ENCODE results near the gene CLIP1. TPM values are rescaled to one million over a fixed set of nuclear protein-coding genes. Genes with fewer than 3 reads are reported as not detected.

The CLIP1 gene
- total RNA-seq, 4 donors from 2014 or later: 86.7 to 103 (median 103) TPM

DNA sequence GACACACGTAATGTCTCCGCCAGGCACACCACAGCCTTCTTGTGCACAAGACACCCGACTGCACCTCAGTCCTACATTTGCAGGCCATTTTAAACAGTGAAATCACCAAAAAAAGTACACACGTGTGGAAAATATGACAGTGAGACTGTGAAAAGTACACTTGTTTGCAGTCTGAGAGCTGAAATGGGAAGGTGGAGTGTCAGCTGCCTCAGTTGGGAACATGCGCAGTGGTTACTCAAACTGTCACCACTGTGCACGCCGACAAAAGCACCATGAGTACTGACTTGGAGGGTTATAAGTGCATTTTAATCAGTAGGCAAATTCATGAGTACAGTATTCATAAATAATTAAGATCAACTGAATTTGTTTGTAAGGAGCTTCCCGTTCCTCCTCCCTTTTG, 171.9 kb downstream of the CLIP1 start:
- TF ChIP-seq, protein P1, sequence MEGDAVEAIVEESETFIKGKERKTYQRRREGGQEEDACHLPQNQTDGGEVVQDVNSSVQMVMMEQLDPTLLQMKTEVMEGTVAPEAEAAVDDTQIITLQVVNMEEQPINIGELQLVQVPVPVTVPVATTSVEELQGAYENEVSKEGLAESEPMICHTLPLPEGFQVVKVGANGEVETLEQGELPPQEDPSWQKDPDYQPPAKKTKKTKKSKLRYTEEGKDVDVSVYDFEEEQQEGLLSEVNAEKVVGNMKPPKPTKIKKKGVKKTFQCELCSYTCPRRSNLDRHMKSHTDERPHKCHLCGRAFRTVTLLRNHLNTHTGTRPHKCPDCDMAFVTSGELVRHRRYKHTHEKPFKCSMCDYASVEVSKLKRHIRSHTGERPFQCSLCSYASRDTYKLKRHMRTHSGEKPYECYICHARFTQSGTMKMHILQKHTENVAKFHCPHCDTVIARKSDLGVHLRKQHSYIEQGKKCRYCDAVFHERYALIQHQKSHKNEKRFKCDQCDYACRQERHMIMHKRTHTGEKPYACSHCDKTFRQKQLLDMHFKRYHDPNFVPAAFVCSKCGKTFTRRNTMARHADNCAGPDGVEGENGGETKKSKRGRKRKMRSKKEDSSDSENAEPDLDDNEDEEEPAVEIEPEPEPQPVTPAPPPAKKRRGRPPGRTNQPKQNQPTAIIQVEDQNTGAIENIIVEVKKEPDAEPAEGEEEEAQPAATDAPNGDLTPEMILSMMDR (IDR thresholded peaks at IDR 0.05; ENCODE audit: low read depth): no peak

DNA sequence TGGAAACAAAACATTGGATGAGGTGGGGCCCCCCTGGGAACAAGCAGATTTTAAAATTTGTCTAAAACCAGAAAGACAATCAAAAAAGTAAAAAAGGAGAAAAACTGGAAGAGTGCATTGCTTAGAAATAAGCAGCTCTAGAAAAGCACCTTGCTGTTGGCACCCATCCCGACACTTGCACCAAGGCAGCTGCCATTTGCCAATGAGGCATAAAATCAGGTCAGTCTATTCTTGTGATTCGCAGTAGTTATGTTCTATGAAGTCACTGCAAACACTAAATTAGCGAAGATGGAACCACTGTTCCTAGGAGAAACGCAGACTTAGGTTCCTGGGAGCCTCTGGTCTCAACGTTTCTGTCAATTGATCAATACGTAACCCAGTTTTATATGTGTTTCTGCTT, 172.4 kb downstream of the CLIP1 start:
- TF ChIP-seq, protein P1 (IDR thresholded peaks at IDR 0.05; ENCODE audit: low read depth): no peak

DNA sequence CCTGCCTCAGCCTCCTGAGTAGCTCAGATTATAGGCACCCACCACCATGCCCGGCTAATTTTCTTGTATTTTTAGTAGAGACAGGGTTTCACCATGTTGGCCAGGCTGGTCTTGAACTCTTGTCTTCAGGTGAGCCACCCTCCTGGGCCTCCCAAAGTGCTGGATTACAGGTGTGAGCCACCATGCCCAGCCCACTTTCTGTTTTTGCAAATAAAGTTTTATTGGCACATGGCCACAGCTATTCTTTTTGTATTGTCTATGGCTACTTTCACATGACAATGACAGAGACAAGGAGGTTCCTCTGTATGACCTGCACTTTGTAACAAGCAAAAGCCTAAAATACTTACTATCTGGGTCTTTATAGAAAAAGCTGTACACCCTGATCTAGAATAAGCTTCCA, 176.9 kb downstream of the CLIP1 start:
- TF ChIP-seq, protein P1 (IDR thresholded peaks at IDR 0.05; ENCODE audit: low read depth): no peak

DNA sequence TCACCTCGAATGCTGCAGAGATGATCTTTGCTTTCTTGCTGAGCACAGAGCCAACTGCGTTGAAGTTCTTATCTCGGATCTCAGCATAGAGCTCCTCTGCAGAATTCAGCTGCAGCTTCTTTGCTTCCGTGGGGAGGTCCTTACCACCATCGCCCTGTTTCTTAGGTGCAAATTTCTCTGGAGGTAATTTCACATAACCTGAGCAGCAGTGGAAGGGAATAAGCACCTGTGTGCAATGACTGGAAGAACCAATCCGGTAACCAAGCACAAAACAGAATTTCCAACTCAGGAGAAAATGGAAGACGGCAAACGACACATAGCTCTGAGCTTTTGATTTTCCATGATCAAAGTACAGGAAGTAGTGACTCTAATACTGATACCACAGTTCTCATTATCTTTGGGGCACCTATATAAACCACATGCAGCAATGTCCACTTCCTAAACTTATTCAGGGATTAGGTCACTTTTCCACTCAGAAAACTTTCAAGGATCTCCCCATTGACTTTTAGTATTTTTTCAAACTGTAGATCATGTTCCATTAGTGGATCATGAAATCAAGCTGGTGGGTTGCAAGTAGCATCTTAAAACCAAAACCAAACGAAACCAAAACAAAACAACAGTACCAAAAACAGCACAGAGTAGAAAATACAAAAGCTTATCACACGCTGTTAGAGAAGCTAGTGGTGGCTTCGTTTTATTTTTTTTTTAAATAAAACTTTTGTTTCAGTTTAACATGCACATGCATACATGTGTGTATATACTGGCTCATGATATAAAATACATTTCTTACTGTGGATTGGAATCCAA, 177.7 kb downstream of the CLIP1 start:
- TF ChIP-seq, protein P1 (IDR thresholded peaks at IDR 0.05; ENCODE audit: low read depth): no peak

DNA sequence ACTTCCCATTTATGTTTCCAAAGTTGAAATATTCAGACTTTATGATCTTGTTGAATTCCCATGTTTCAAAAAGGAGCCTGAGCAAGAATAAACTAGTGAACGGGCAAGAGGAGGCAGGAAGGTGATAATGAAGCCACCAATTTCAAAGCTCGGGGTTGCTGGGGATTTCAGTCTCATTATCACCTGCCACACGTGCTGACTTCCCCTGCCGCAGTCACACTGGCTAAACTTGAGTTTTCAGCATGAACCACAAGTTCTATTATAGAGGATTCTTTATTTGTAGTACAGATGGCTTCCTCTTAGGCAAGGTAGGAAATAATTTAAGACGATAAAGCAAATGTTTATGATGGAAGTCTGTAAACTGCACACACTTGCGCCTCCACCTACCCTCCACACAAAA, 178.5 kb downstream of the CLIP1 start:
- TF ChIP-seq, protein P1 (IDR thresholded peaks at IDR 0.05; ENCODE audit: low read depth): no peak

DNA sequence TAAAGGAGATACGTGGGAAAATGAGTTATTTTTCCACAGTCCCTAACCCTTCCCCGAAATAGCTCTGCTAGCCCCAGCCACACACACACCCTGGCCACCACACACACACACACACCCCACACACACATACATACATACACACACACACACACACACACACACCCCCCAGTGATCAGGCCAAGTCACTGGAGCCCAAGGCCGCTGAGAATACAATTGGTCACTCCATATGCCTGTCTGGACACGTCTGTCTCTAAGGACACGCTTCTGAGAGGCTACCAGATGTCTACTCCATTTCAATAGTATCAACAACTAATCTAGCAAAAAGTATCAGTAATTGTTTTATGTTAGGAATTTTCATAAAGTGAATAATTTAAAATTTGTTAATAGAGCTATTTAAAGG, 183.6 kb downstream of the CLIP1 start:
- TF ChIP-seq, protein P1 (IDR thresholded peaks at IDR 0.05; ENCODE audit: low read depth): no peak

DNA sequence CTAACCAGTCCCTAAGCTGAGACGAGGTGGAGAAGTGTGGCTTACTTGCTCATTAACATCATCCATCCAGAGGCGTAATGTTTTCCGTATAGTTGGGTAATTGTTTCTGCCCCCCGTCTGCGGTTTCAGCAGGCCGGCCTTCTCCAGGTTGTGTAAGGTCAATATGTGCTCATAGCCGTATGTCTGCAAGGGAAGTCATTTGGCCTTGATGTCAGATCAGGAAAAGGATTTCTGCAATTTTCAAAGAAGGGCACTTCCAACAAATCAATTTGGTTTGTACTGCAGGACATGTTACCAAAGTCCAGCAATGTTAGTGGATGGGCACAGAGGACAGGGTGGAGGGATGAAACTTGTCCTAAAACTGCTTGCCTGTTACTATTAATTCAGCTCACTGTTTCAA, 186.7 kb downstream of the CLIP1 start:
- TF ChIP-seq, protein P1 (IDR thresholded peaks at IDR 0.05; ENCODE audit: low read depth): no peak

All from subcutaneous adipose tissue (tissue), 4 donors.